Right renal pelvis (tissue), 4 donors: Measurements from ENCODE around the gene ADGRL1. TPM values are rescaled to one million over a fixed set of nuclear protein-coding genes. Genes with fewer than 3 reads are reported as not detected.
"Not testable (repeated sequence)": the region's sequence is repeated elsewhere in the genome, so short reads cannot be mapped to it uniquely, and the experiment has no call there.

Source experiments
- DNase-seq, 4 donors: peaks; one replicate each; pipeline ENCODE4 v3.0.0-alpha.2; 2013; ENCODE audit warnings: low read depth in 4 of 4, low spot score in 3 of 4, missing footprints in 1 of 4
- polyA plus RNA-seq, 4 donors: library from polyadenylated mRNA; unstranded; fragments of 120-200 nt; gene quantifications; one replicate each; pipeline ENCODE4 v1.2.1, GENCODE V29; 2013; ENCODE audit not compliant: insufficient read length in 4 of 4

Gene ADGRL1
- polyA plus RNA-seq, 4 donors = 34.3 to 45.4 (median 38.1) TPM

- not testable (repeated sequence) for DNase-seq
These were observed 15.4 kb upstream of the ADGRL1 start for GRCh38 chr19:14221345-14221744.

GRCh38 chr19:14218620-14219330 lies 12.8 kb upstream of the ADGRL1 start:
- DNase-seq = no peak

GRCh38 chr19:14217886-14218285 lies 11.9 kb upstream of the ADGRL1 start:
- DNase-seq = not testable (repeated sequence)

GRCh38 chr19:14214580-14214979 lies 8.6 kb upstream of the ADGRL1 start:
- DNase-seq = no peak

- not testable (repeated sequence) for DNase-seq
These were observed 4.2 kb upstream of the ADGRL1 start for GRCh38 chr19:14210182-14210581.

GRCh38 chr19:14209401-14209800 lies 3.4 kb upstream of the ADGRL1 start:
- not testable (repeated sequence) for DNase-seq

- not testable (repeated sequence) for DNase-seq
These were observed 2.5 kb upstream of the ADGRL1 start for GRCh38 chr19:14208496-14208895.

- not testable (repeated sequence) for DNase-seq
These were observed 1.8 kb upstream of the ADGRL1 start for GRCh38 chr19:14207796-14208195.

GRCh38 chr19:14206737-14207726 lies 1.1 kb upstream of the ADGRL1 start:
- DNase-seq = peak; percentile 93 to 94 (median 94)

GRCh38 chr19:14206308-14206707 lies 339 bp upstream of the ADGRL1 start:
- not testable (repeated sequence) for DNase-seq

GRCh38 chr19:14204676-14205451 lies 1.1 kb downstream of the ADGRL1 start:
- DNase-seq = not testable (repeated sequence)

GRCh38 chr19:14204219-14204618 lies 1.8 kb downstream of the ADGRL1 start:
- DNase-seq = not testable (repeated sequence)

GRCh38 chr19:14203788-14204187 lies 2.2 kb downstream of the ADGRL1 start:
- DNase-seq = not testable (repeated sequence)

- DNase-seq = no peak
These were observed 2.8 kb downstream of the ADGRL1 start for GRCh38 chr19:14203177-14203576.

GRCh38 chr19:14201481-14201880 lies 4.5 kb downstream of the ADGRL1 start:
- not testable (repeated sequence) for DNase-seq

GRCh38 chr19:14200147-14200841 lies 5.7 kb downstream of the ADGRL1 start:
- not testable (repeated sequence) for DNase-seq

- no peak for DNase-seq
These were observed 7.3 kb downstream of the ADGRL1 start for GRCh38 chr19:14198384-14199376.

GRCh38 chr19:14197882-14198281 lies 8.1 kb downstream of the ADGRL1 start:
- no peak for DNase-seq

GRCh38 chr19:14197288-14197687 lies 8.7 kb downstream of the ADGRL1 start:
- DNase-seq = not testable (repeated sequence)
